HG03565 (cell line): ENCODE measurements around the gene MPP3.

Source experiments
- ATAC-seq: cut with Tn5 transposase; IDR thresholded peaks from one replicate; pipeline ENCODE4 v1.9.1; 2021; ENCODE audit warnings: mild to moderate bottlenecking, moderate library complexity; ENCODE audit not compliant: unreplicated experiment

MPP3 gene

DNA sequence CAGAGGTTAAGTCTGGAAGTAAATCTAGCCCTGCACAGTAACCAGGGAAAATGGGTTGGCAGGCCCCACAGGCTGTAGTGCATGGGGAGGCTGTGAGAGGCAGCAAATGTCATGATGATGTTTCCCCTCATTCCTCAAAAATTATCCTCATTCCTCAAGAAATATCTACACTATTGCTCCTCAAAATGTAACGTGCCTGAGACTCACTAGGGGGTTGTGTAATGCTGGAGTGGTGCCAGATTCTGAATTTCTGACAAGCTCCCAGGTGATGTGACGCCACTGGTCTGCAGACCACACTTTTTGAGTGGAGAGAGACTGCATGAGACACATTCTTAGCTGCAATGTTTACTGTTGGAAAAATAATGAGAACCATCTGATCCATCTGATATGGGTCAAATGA, 1.2 kb upstream of the MPP3 start:
- ATAC-seq, result no peak

DNA sequence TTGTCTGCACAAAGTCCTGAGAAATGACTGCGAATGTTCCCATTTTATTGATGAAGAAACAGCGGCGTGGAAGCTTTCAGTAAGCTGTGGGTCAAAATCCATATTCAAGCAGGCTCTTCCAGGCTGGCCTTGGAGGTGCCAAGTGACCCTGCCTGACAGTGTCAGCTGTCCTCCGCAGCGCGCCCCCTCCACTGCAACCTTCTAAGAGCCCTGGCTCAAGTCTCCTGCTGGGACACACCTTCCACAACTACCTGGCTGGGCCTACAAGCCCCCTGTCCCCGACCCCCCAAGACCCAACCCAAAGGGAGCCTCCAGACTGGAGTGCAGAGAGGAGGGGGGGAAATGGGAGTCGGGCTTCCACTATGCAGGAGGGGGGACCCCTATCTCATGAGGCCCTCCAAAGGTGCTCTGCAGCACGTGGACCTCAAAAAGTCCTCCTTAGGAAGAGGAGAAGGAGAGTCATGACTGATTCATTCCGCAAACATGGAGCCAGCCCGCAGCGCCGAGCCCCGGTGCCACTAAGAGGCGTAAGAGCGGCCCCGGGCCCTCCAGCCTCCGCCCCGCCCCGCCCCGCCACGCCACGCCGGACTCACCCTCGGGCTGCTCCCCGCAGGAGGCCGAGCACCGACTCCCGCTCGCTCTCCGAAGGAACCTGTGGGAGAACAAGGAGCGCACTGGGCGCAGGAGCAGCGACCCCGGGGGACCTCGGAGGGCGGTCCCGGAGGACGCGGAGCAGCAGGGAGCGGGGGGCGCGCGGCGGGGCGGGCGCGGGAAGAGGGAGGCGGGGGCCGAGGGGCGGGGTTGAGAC, 574 bp downstream of the MPP3 start:
- ATAC-seq, result no peak

- ATAC-seq, result no peak
These were observed 1.3 kb downstream of the MPP3 start for GRCh38 chr17:43831633-43832032.

- ATAC-seq, result no peak
These were observed 2.3 kb downstream of the MPP3 start for GRCh38 chr17:43830510-43831140.

DNA sequence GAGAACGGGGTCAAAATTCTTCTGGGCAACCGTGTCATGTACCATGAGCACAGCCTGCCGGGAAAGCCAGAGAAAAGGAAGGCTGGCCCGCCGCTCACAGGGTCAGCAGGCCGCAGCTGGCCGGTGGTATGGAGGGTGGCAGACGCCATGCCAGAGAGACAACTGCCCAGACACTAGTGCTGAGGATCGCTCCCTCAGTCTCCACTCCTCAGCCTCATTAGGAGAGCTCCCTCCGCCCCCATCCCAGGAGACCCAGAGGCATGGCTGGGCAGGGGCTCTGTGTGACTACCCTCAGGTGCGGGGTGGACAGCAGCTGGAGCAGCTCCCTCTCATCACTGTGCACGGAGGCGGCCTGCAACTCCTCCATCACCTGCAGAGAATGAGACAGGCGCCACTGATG, 3.2 kb downstream of the MPP3 start:
- ATAC-seq, result no peak

DNA sequence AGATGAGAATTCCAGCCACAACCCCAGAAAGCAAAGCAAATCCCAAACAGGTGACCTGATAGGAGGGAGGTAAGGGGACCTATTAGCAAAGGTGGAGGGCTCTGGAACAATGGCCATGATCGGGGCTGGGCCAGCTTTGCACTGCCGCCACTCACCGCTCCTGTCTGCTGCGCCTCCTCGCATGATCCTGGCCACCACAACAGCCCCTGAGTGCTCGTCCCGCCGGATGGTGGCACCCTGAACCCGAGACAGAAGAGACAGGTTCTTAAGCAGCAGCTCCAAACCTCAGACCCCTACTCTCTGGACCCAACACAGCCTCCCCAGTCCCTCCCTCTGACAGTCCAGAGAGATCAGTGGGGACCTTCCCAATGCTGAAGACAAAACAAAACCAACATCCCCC, 5.3 kb downstream of the MPP3 start:
- no peak for ATAC-seq

DNA sequence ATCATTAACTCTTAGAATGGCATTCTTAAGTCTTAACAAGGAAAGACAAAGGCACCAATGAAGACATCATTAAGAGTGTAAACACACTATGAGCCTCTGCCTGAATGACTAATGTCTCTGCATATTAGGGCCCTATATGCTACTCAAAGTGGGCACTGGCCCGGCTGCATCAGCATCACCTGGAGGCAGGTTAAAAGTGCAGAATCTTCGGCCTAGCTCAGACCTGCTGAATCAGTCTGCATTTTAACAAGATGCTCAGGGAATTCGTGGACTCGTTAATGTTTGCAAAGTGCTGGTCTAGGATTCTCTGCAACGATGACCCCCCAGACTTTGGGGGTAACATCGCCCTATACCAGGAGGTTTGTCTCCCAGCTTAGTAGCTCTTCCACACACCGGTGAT, 6.7 kb downstream of the MPP3 start:
- no peak for ATAC-seq

GRCh38 chr17:43825567-43825966, 7.4 kb downstream of the MPP3 start:
- ATAC-seq, result no peak

DNA sequence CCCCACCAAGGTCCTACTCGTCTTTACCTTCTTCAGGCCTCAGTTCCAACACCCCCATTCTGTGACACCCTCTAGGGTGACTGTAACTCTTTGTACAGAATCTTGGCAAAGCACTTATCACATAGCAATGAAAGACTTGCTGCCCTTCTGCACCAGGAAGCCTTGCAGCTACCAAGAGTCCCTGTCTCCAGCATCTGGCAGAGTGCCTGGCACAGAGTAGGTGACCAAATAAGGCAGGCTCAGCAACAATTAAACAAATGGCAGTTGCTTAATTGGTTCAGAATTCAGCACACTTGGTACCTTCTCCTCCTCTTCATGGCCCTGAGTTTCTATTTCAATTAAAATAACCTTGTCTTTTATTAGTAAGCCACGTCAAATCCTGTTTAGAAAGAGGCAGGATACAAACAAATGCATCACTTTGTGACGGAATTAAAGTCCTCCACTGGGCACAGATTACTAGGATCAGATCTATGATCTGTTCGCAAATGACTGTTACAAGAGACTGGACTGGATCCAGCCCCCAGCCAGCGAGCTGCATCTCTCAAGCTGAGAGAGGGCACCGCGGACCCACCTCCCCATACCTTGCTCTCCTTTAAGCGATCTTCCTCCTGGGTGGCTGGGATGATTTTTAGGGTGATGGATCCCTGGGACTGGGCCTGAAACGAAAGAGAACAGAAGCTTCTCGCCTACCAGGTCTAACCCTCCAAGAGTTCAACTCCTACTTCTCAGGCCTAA, 9.4 kb downstream of the MPP3 start:
- no peak for ATAC-seq

DNA sequence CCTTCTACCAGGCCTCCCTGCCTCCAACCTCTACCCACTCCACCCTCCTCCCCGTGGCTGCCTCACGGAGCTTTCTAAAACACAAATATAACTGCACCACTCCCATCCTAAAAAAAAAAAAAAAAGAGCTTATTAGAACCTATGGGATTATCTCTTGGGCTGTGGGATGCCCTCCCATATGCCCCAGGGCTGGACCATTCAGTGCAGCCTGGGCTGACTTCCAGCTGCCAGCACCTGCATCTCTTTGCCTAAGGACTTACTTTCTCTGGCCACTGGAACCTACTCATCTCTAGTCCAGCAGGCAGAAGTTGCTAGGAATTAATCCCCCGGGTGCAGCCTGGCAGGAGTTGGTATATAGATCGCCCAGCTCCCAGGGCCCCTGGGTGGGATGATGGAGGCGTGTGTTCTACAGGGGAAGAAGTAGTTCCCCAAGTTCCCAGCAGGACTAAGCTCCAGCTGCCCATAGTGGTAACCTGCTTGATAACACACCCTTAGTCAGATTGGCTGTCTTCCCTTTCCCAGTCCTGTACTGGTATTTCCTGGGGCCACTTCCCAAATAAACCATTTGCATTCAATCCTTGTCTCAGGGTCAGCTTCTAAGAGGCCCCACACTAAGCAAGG, 10.3 kb downstream of the MPP3 start:
- ATAC-seq, result no peak

GRCh38 chr17:43820759-43821158, 12.2 kb downstream of the MPP3 start:
- ATAC-seq, result no peak

GRCh38 chr17:43818966-43819365, 14.0 kb downstream of the MPP3 start:
- ATAC-seq, result no peak

DNA sequence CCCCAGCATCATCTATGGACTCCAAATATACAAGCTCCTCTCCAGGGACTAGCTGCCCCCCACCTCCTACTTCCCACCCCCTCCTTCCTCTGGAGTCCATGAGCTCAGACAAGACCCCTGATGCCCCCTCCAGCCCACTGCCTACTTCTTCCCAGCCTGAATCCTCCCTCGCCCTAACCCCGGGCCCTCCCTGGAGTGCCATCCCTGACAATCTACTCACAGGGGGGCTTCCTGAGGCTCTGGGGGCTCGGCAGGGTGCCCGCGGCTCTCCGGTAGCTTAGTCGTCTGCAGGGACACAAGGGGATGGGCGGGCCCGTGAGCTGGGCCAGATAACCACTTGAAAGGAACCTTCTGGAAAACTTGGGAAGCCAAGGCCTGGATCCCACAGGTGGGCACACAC, 15.1 kb downstream of the MPP3 start:
- no peak for ATAC-seq

GRCh38 chr17:43816336-43817320, 16.3 kb downstream of the MPP3 start:
- ATAC-seq, result no peak

GRCh38 chr17:43814714-43815113, 18.2 kb downstream of the MPP3 start:
- no peak for ATAC-seq

DNA sequence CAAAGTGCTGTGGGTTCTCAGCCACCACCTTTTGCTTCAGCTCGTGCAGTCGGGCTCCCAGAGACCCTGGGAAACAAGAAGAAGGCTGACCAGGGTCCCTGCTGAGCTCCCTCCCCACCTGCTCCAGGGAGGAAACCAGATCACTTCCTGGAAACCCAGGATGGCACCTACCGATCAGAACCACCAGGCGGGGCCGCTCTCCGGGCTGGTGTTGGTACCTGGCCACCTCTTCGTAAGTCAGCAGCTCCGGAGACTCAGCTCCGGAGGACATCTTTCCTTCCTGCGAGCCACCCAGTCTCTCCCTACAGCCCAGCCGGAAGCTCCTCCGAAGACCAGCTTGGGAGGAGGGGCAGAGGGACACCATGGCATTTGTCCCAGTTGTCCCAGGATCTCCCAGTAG, 18.9 kb downstream of the MPP3 start:
- no peak for ATAC-seq

- ATAC-seq, result no peak
These were observed 19.6 kb downstream of the MPP3 start for GRCh38 chr17:43813386-43813785.

DNA sequence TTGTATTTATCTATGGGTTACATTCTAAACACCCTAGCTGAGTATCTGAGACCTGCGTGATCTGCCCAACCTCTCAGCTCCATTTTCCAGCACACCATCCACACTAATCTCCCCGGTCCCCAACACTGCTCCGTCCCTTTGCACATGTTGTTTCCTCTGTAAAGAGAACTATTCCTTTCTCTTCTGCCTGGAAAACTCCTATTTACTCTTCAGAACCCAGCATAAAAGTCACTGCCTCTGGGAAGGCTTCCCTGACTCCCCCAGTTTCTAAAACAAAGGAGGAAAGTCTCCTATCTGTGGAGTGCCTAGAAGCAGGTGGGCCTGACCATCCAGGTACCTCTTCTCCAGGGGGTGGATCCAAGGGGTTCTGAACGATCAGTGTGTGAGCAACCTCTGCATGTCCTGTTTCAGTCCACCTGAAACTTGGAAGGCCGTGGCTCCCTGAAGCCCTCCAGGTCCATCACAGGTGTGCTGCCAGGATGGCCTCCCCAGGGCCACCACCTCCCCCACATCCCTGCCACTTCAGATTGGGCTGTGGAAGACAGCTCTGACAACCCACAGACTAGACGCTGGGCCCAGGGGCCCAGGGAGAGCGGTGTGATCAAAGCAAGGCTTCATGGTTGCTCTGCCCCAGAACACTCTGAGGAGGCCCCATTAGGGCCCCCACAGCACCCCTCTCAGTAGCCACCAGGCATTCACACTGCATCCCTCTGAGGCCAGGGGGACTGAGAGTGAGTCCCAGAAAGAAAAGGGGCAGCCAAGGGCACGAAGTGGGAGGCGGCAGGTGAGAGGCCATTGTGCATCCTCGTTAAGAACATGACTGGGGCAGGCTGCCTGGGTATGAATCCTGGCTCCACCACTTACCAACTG, 20.3 kb downstream of the MPP3 start:
- no peak for ATAC-seq

DNA sequence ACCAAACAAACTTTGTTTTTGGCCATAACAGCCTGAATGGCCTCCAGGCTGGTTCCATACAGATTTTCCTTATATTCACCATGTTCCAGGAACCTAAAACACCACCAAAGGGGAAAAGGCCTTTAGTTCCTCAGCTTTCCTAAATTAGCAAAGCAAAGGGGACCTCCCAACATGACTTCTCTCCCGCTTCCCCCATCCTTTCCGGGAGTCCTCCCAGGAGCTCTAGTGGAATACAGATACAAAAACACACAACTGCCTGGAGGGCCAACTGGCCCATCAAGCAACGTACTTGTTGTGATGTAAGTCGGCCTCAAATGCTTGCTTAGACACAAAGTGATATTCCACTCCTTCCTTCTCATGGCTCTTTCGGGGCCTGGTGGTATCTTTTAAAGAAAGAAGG, 22.1 kb downstream of the MPP3 start:
- no peak for ATAC-seq
